Lower leg skin (tissue), 4 donors: ENCODE measurements around the gene DYNLRB1. TPM values are rescaled to one million over a fixed set of nuclear protein-coding genes. Genes with fewer than 3 reads are reported as not detected.

Source experiments
- DNase-seq, 2 donors: peaks; one replicate each; pipeline ENCODE4 v3.0.0-alpha.2; 2019; ENCODE audit warnings: low spot score in 2 of 2
- H3K4me3 ChIP-seq: fragments of 200-600 bp; sonication (generic); 2 replicates; pipeline ENCODE4 v1.5.1; 2017; ENCODE audit warnings: mild to moderate bottlenecking, low read depth; ENCODE audit not compliant: poor library complexity, severe bottlenecking
- POLR2A ChIP-seq, 2 donors: fragments of 450-650 bp; IDR thresholded peaks; one replicate each; pipeline ENCODE4 v1.6.1; 2016 to 2017; ENCODE audit warnings: antibody characterized with exemption in 2 of 2, mild to moderate bottlenecking in 1 of 2, moderate library complexity in 1 of 2
- WGBS, 2 donors: methylation state at CpG; one replicate each; pipeline ENCODE4 v1.1.5; 2018; 5-methylcytosine and 5-hydroxymethylcytosine counted together
- intact Hi-C: fragments of 100-400 bp; cut with DNase I; formaldehyde crosslinking; loops from one replicate; pipeline ENCODE4 v1.15.0; 2023; ENCODE audit warnings: low total_unique reads
- total RNA-seq, 4 donors: library from RNA; depleted of rRNA; stranded (reverse); fragments of >200 nt; gene quantifications; one replicate each; pipeline ENCODE4 v1.1.0, GENCODE V29; 2016
- TF ChIP-seq, protein P1 (sequence below), 3 donors: fragments of 450-650 bp; IDR thresholded peaks; one replicate each; pipeline ENCODE4 v1.5.1; 2016; ENCODE audit warnings: antibody characterized with exemption in 3 of 3, mild to moderate bottlenecking in 3 of 3, moderate library complexity in 2 of 3

Gene DYNLRB1
- 100 to 1,000 TPM; 162 to 232 (median 193) TPM for total RNA-seq

DNA sequence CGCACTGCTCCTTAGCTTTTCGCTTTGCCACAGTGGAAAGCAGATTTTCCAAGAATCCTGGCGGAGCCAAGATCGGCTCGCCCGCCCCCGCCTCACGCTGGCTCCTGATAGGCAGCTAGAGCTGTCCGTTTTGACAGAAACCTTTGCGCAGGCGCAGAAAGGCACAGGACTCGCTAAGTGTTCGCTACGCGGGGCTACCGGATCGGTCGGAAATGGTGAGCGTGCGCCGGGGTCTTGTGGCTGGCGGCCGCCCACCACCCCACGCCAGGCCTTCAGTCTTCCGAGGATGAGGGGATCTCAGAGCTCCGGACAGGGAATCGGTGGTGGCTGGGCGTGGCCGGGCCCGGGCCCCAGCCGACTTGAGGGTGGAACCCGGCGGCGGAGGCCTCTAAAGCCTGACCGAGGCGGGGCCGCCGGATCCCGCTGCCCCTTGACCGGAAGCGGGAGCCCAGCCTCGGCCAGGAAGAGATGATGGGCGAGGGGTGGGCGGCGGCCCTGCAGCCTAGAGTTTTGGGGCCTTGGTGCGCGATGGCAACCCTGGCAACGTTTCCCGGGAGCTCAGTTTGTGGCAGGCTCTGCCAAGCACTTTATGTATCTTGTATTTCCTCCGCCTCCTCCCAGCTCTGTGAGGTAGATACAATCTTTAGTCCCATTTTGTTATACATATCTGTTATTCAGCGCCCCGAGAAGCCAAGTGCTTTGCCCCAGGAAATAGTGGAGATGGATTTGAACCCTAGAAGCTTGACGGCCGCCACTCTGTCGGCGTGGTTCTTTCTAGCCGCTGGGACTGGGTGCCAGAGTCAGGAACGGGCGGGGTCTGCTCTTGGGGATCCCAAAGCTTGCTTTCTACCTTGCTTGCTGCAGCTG lies at the start of gene DYNLRB1:
Gene DYNLRB1 (plus strand): TSS at position 176 of the 867 bp plus-strand sequence. CDS start 37 bp downstream, at position 213.
- peak within 1 kb of the TSS; percentile 82 for H3K4me3 ChIP-seq
- intact Hi-C loops = no loop called here
- 0% methylated on average over 53 of the region's 59 CpGs for WGBS, 2 donors
- TF ChIP-seq POLR2A (IDR thresholded peaks at IDR 0.05) = peak in 1 of 2 donors; percentile 74
- TF ChIP-seq, protein P1, sequence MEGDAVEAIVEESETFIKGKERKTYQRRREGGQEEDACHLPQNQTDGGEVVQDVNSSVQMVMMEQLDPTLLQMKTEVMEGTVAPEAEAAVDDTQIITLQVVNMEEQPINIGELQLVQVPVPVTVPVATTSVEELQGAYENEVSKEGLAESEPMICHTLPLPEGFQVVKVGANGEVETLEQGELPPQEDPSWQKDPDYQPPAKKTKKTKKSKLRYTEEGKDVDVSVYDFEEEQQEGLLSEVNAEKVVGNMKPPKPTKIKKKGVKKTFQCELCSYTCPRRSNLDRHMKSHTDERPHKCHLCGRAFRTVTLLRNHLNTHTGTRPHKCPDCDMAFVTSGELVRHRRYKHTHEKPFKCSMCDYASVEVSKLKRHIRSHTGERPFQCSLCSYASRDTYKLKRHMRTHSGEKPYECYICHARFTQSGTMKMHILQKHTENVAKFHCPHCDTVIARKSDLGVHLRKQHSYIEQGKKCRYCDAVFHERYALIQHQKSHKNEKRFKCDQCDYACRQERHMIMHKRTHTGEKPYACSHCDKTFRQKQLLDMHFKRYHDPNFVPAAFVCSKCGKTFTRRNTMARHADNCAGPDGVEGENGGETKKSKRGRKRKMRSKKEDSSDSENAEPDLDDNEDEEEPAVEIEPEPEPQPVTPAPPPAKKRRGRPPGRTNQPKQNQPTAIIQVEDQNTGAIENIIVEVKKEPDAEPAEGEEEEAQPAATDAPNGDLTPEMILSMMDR (IDR thresholded peaks at IDR 0.05) = no peak
- DNase-seq = peak; percentile 97 to 99

DNA sequence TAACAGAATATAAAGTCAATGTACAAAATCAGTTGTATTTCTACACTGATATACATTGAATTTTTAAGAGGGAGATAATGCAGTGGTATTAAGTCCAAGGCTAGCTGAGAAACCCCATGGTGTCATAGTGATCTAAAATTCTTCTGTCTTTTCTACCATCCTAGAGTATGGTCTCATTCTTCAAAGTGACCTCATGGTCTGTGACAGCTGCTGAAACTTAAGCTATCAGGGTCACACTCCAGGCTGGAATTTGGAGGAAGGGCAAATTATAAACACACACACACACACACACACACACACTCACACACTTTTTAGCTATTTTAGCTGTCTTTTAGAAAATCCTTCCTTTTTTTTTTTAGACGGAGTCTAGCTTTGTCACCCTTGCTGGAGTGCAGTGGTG lies 47.3 kb upstream of the DYNLRB1 start:
- intact Hi-C loops = no loop called here
- no peak for DNase-seq
- 90 to 92% methylated on average over 1 of the region's 1 CpG for WGBS, 2 donors

DNA sequence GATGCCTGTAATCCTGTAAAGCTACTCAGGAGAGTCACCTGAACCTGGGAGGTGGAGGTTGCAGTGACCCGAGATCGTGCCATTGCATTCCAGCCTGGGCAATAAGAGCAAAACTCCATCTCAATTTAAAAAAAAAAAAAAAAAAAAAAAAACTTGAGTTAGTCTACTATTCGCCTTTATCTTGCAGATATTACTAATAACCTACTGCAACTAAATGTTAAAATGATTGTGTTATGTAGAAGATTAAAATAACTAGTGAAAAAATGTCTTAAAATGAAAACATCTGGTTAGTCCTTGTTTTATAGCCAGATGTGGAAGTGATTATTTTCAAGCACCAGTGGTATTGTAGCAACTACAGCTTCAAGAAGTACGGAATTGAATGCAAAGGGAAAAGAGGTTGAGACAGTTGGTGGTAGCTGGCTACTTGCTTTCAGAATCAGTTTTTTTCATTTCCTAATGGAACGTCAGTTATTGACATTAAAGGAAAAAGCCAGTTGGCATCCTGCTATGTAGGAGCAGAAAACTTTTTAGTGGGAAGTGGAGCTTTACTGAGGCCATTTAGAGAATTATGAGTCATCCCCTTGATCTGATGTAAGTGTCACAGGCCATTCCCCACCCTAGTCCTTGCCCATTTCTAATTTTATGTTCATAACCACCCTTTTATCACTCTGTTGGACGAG lies 43.8 kb upstream of the DYNLRB1 start:
- WGBS, 2 donors = 48 to 57% methylated on average over 6 of the region's 6 CpGs
- TF ChIP-seq, protein P1 (IDR thresholded peaks at IDR 0.05) = no peak
- TF ChIP-seq POLR2A (IDR thresholded peaks at IDR 0.05) = no peak
- H3K4me3 ChIP-seq = no peak overlapping the region
- no peak for DNase-seq
- intact Hi-C loops = no loop called here

More for the DNA sequence above, 47.3 kb upstream of the DYNLRB1 start:
- no peak overlapping the region for H3K4me3 ChIP-seq
- TF ChIP-seq, protein P1 (IDR thresholded peaks at IDR 0.05) = no peak
- TF ChIP-seq POLR2A (IDR thresholded peaks at IDR 0.05) = no peak

DNA sequence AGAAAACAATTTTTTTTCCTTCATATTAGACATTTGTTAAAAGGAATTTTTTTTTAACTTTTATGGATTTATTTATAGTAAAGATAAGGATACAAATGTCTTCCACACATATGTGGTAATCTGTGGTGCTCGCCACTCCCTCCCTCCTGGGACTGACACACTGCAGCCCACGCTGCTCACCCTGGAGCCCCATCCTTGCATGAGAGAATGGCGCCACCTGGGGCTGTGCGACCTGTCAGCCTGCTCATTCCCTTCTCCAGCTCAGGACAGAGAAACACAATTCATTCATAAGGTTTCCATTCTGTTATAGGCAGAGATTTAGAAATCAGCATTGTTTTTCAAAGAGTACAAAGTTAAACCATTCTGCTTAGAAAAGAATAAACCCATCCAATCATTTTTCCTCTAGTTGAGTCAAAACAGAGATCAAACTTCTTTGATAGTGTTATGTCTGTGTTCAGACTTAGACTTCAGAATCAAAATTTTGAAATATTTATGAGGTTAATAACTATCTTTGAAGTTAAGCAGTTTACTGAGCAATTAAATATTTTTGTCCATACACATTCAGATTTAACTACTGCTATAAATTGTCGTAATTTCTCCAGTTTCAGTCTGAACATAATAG lies 42.8 kb upstream of the DYNLRB1 start:
- DNase-seq = peak; percentile 32 to 88
- WGBS, 2 donors = 61 to 67% methylated on average over 5 of the region's 5 CpGs
- intact Hi-C loops = no loop called here
- TF ChIP-seq, protein P1 (IDR thresholded peaks at IDR 0.05) = no peak
- TF ChIP-seq POLR2A (IDR thresholded peaks at IDR 0.05) = no peak
- H3K4me3 ChIP-seq = no peak overlapping the region

DNA sequence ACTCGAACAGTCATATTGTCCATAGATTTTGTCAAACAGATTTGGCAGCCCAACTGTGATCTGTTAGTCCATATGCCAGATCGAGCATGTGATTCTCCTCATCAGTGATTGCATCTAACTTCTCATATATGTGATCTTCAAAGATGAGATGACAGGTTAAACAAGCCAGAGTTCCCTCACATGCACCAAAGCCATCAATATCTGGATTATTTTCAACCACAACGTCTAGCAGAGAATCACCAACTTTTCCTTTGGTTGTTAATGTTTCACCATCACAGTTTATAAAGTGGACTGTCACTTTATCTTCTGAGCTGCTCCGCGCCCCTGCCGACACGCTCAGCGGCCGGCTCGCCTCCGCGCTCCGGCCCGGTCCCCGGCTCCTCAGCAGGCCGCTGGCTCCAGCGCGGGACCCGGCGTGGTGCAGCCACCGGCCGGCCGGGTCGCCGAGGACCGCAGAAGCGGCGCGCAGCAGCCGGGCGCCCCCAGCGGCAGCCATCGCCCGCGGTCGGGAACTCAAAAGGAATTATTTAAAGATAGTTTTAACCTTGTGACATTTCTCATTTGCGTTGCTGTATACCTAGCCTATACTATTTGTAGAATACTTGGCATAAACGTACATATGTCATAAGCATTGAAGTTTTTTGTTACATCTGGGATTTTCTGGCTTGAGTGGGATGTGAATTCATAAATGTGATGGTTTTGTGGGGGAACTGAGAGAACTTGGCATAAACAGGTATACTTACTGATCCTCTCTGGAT lies 40.1 kb upstream of the DYNLRB1 start:
- 60 to 64% methylated on average over 38 of the region's 38 CpGs for WGBS, 2 donors
- TF ChIP-seq, protein P1 (IDR thresholded peaks at IDR 0.05) = no peak
- no peak for TF ChIP-seq POLR2A (IDR thresholded peaks at IDR 0.05)
- intact Hi-C loops = no loop called here
- H3K4me3 ChIP-seq = no peak overlapping the region
- no peak for DNase-seq
